ENCODE results near the gene OLR1. TPM values are rescaled to one million over a fixed set of nuclear protein-coding genes. Genes with fewer than 3 reads are reported as not detected.

OLR1 gene
- total RNA-seq, 1 experiment from 2014 or later: not detected

Other genes starting within 250 kb of the OLR1 start
- not detected in 2 replicates for gene CLEC2A, start 239.8 kb downstream of the OLR1 start, total RNA-seq (2014; rRNA removed; shearing (Covaris generic))
- not detected in 2 replicates for gene CLEC12A, start 200.7 kb downstream of the OLR1 start, total RNA-seq (2014; rRNA removed; shearing (Covaris generic))
- gene CLEC1B, start 173.0 kb downstream of the OLR1 start, total RNA-seq (2014; rRNA removed; shearing (Covaris generic)): not detected in 2 replicates
- gene CLEC12B, start 161.5 kb downstream of the OLR1 start, total RNA-seq (2014; rRNA removed; shearing (Covaris generic)): not detected in 2 replicates
- not detected in 2 replicates for gene CLEC9A, start 141.4 kb downstream of the OLR1 start, total RNA-seq (2014; rRNA removed; shearing (Covaris generic))
- gene CLEC1A, start 73.1 kb downstream of the OLR1 start, total RNA-seq (2014; rRNA removed; shearing (Covaris generic)): 0.12 TPM in 1 of 2 replicates, not detected in the other
- gene CLEC7A, start 41.9 kb downstream of the OLR1 start, total RNA-seq (2014; rRNA removed; shearing (Covaris generic)): not detected in 2 replicates
- gene TMEM52B, start 6.9 kb upstream of the OLR1 start, total RNA-seq (2014; rRNA removed; shearing (Covaris generic)): not detected in 2 replicates
- 14.3 and 20.7 TPM in 2 replicates for gene GABARAPL1, start 40.7 kb upstream of the OLR1 start, total RNA-seq (2014; rRNA removed; shearing (Covaris generic))
- under 0.01 TPM in 1 of 2 replicates, not detected in the other for gene KLRD1, start 135.7 kb upstream of the OLR1 start, total RNA-seq (2014; rRNA removed; shearing (Covaris generic))
- gene KLRK1, start 217.9 kb upstream of the OLR1 start, total RNA-seq (2014; rRNA removed; shearing (Covaris generic)): not detected in 2 replicates
- gene KLRC4, start 237.6 kb upstream of the OLR1 start, total RNA-seq (2014; rRNA removed; shearing (Covaris generic)): 0.78 TPM in 1 of 2 replicates, not detected in the other
- gene KLRC3, start 248.5 kb upstream of the OLR1 start, total RNA-seq (2014; rRNA removed; shearing (Covaris generic)): 3.8 and 4.6 TPM in 2 replicates

Measured in RPMI7951 (cell line).